Measurements from ENCODE around the gene STX5. TPM values are rescaled to one million over a fixed set of nuclear protein-coding genes. Genes with fewer than 3 reads are reported as not detected.

STX5 gene
- total and polyA plus RNA-seq, 10 donors, result 20.9 to 50.7 (median 42.6) TPM

DNA sequence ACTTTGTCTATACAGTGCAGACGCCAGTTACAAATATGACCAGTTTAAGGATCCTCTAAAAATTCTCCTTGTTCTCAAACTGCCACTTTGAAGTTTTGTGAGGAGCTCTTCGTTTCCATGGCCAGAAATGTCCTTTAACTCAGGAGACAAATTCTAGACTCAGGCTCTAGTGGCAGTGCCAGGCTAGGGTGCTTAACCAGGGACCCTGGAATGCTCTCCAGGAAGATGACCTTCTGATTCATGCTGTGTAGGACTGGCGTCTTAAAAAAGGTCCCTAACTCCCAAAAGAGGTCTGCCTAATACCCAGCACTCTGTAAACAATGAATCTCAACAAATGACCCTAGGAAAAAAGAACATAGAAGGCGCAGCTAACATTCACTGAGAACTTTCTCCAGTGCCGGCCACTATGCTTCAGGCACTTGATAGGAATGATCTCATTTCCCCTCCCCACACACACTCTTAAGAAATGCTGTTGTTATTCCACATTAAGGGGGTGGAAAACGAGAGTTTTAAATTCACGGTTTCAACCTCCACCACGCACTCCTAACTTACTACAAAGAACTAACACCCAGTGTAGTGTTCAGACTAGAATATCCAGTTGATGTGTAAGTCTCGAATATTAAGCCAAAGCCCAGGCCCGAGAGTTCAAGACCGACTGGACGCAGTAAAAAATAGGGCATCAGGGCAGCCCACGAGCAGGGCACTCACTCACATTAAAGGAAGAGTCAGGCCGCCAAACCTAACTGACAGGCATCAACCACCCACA lies 27.4 kb downstream of the STX5 start:
- 3 to 7% (median 4%) methylated on average over 14 of the region's 14 CpGs for WGBS, 5 donors
- Histone ChIP-seq H3K4me1 (peaks cover 13 to 68% (median 43%) of the 10 kb centered on the region in 6 donors), H3K27me3 (replicated peaks in 1 of 7) (no peaks in the 10 kb centered on the region), H3K4me3 (peak overlapping the region; percentile 68 to 94 (median 86)), H3K36me3 (peaks cover 11 to 56% (median 41%) of the 10 kb centered on the region in 6 donors), H3K9me3 (no peaks in the 10 kb centered on the region), H3K27ac (peak overlapping the region; percentile 86 to 99 (median 96))
- intact Hi-C loops (cut with DNase I; ENCODE audit: low total_unique reads), result no loop called here
- DNase-seq, result no peak
- TF ChIP-seq POLR2A (IDR thresholded peaks at IDR 0.05) (no peak), POLR2AphosphoS5 (IDR thresholded peaks at IDR 0.05) (no peak), CTCF (IDR thresholded peaks at IDR 0.05 in 8 of 11, conservative IDR thresholded peaks at IDR 0.05 in 3 of 11) (no peak)

DNA sequence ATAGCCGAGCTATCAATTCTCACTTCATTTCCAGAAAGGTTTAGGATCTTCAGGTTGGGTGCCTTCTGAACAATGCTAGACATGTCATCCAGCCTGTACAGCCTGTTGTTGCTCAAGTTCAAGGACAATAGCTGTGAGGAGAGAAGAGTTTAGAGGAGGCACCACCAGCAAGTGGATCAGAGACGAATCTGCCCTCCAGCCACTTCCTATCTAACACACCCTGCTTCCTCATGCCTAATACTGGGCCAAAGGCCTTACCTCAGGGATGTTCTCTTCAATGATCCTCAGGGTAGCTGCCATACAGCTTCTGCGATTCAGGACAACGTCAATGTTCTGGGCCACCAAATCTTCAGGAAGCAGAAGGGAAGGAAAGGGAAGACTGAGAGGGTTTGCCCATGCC lies 30.8 kb downstream of the STX5 start:
- 76 to 84% (median 80%) methylated on average over 4 of the region's 4 CpGs for WGBS, 5 donors
- Histone ChIP-seq H3K9me3 (no peaks in the 10 kb centered on the region), H3K4me3 (no peak overlapping the region), H3K4me1 (peaks cover 9 to 48% (median 30%) of the 10 kb centered on the region in 6 donors), H3K27ac (no peak overlapping the region), H3K36me3 (peaks cover 13 to 78% (median 75%) of the 10 kb centered on the region in 6 donors), H3K27me3 (replicated peaks in 1 of 7) (no peaks in the 10 kb centered on the region)
- intact Hi-C loops (cut with DNase I; ENCODE audit: low total_unique reads), result no loop called here
- no peak for DNase-seq
- TF ChIP-seq POLR2AphosphoS5 (IDR thresholded peaks at IDR 0.05), result no peak
- TF ChIP-seq POLR2A (IDR thresholded peaks at IDR 0.05), result no peak
- no peak for TF ChIP-seq CTCF (IDR thresholded peaks at IDR 0.05 in 8 of 11, conservative IDR thresholded peaks at IDR 0.05 in 3 of 11)

GRCh38 chr11:62799486-62799885 lies 32.4 kb downstream of the STX5 start:
- H3K4me3 ChIP-seq, result no peak overlapping the region
- no peaks in the 10 kb centered on the region for H3K27me3 ChIP-seq (replicated peaks in 1 of 7)
- no peak overlapping the region for H3K27ac ChIP-seq
- no peaks in the 10 kb centered on the region for H3K9me3 ChIP-seq
- 93 to 98% (median 95%) methylated on average over 10 of the region's 10 CpGs for WGBS, 5 donors
- TF ChIP-seq CTCF (IDR thresholded peaks at IDR 0.05 in 8 of 11, conservative IDR thresholded peaks at IDR 0.05 in 3 of 11) (no peak), POLR2AphosphoS5 (IDR thresholded peaks at IDR 0.05) (peak in 1 of 3 donors; percentile 46)
- intact Hi-C loops (cut with DNase I; ENCODE audit: low total_unique reads), result no loop called here
- peaks cover 13 to 94% (median 91%) of the 10 kb centered on the region in 6 donors for H3K36me3 ChIP-seq
- peaks cover 8 to 38% (median 22%) of the 10 kb centered on the region in 6 donors for H3K4me1 ChIP-seq
- DNase-seq, result no peak

GRCh38 chr11:62796281-62796680 lies 35.6 kb downstream of the STX5 start:
- no peaks in the 10 kb centered on the region for H3K9me3 ChIP-seq
- no peak for TF ChIP-seq CTCF (IDR thresholded peaks at IDR 0.05 in 8 of 11, conservative IDR thresholded peaks at IDR 0.05 in 3 of 11)
- no peak for TF ChIP-seq POLR2AphosphoS5 (IDR thresholded peaks at IDR 0.05)
- no peak for TF ChIP-seq POLR2A (IDR thresholded peaks at IDR 0.05)
- no peak overlapping the region for H3K27ac ChIP-seq
- WGBS, 5 donors, result 89 to 96% (median 93%) methylated on average over 7 of the region's 7 CpGs
- peaks cover 11 to 94% (median 91%) of the 10 kb centered on the region in 6 donors for H3K36me3 ChIP-seq
- H3K27me3 ChIP-seq (replicated peaks in 1 of 7), result no peaks in the 10 kb centered on the region
- intact Hi-C loops (cut with DNase I; ENCODE audit: low total_unique reads), result no loop called here
- H3K4me3 ChIP-seq, result no peak overlapping the region
- DNase-seq, result no peak
- peaks cover 9 to 28% (median 20%) of the 10 kb centered on the region in 6 donors for H3K4me1 ChIP-seq
